ENCODE results near the gene TM9SF1. TPM values are rescaled to one million over a fixed set of nuclear protein-coding genes. Genes with fewer than 3 reads are reported as not detected.

TM9SF1 gene
- total RNA-seq, 1 experiment from 2014 or later, result 41.9 TPM

- Mint-ChIP-seq H3K9me3 (ENCODE audit: unreplicated experiment) (no peaks in the 10 kb centered on the region), H3K4me1 (ENCODE audit: low read depth, unreplicated experiment) (no peaks in the 10 kb centered on the region), H3K27me3 (ENCODE audit: insufficient read depth, unreplicated experiment) (no peaks in the 10 kb centered on the region), H3K27ac (ENCODE audit: unreplicated experiment) (no peak overlapping the region), H3K4me3 (ENCODE audit: unreplicated experiment) (no peak overlapping the region), H3K36me3 (ENCODE audit: insufficient read depth, unreplicated experiment) (peaks cover 44% of the 10 kb centered on the region)
- H3K36me3 ChIP-seq (ENCODE audit: control insufficient read depth, insufficient read depth, low read length), result no peaks in the 10 kb centered on the region; the same call in none of the 2 replicates
- intact Hi-C loops (cut with micrococcal nuclease; ENCODE audit: unreplicated experiment), result no loop called here
- no peaks in the 10 kb centered on the region for H3K27me3 ChIP-seq (replicated peaks; ENCODE audit: control insufficient read depth, insufficient read depth, low read length)
- DNase-seq, result no peak
- ChIA-PET CTCF (no interaction called here), POLR2A (interaction anchor here (0.5 kb wide), 1 partner anchor 44 kb away, joined by 4 read pairs; the partner anchor contains the start of gene PSME1)
- no peaks in the 10 kb centered on the region for H3K4me1 ChIP-seq
- BruUV-seq (replicated peaks), result no TSS peak
- H3K4me3 ChIP-seq (ENCODE audit: low read depth, low read length), result no peak overlapping the region
- H3K9me3 ChIP-seq, result no peaks in the 10 kb centered on the region
- TF ChIP-seq CTCF (IDR thresholded peaks at IDR 0.05; ENCODE audit: insufficient read depth in 1 of 2, low read depth in 1 of 2, low read length in 1 of 2, severe bottlenecking in 1 of 2, unreplicated experiment in 1 of 2), result no peak
Measured at GRCh38 chr14:24179961-24180796, 15.1 kb downstream of the TM9SF1 start.

- Mint-ChIP-seq H3K27me3 (ENCODE audit: insufficient read depth, unreplicated experiment) (no peaks in the 10 kb centered on the region), H3K27ac (ENCODE audit: unreplicated experiment) (no peak overlapping the region), H3K4me1 (ENCODE audit: low read depth, unreplicated experiment) (no peaks in the 10 kb centered on the region), H3K36me3 (ENCODE audit: insufficient read depth, unreplicated experiment) (peaks cover 38% of the 10 kb centered on the region), H3K9me3 (ENCODE audit: unreplicated experiment) (no peaks in the 10 kb centered on the region), H3K4me3 (ENCODE audit: unreplicated experiment) (no peak overlapping the region)
- Histone ChIP-seq H3K36me3 (ENCODE audit: control insufficient read depth, insufficient read depth, low read length) (no peaks in the 10 kb centered on the region; the same call in none of the 2 replicates), H3K4me3 (ENCODE audit: low read depth, low read length) (no peak overlapping the region), H3K27me3 (replicated peaks; ENCODE audit: control insufficient read depth, insufficient read depth, low read length) (no peaks in the 10 kb centered on the region), H3K9me3 (no peaks in the 10 kb centered on the region), H3K4me1 (no peaks in the 10 kb centered on the region)
- intact Hi-C loops (cut with micrococcal nuclease; ENCODE audit: unreplicated experiment), result no loop called here
- TF ChIP-seq CTCF (IDR thresholded peaks at IDR 0.05; ENCODE audit: insufficient read depth in 1 of 2, low read depth in 1 of 2, low read length in 1 of 2, severe bottlenecking in 1 of 2, unreplicated experiment in 1 of 2), result no peak
- POLR2A ChIA-PET, result interaction anchor here (1.0 kb wide), 1 partner anchor 62 kb away, joined by 4 read pairs; no protein-coding TSS in a partner anchor
- no peak for DNase-seq
- no TSS peak for BruUV-seq (replicated peaks)
- CTCF ChIA-PET, result no interaction called here
Measured at GRCh38 chr14:24179294-24179960, 15.8 kb downstream of the TM9SF1 start.

GRCh38 chr14:24178399-24179178 is 16.7 kb downstream of the TM9SF1 start:
- Mint-ChIP-seq H3K27me3 (ENCODE audit: insufficient read depth, unreplicated experiment) (no peaks in the 10 kb centered on the region), H3K27ac (ENCODE audit: unreplicated experiment) (no peak overlapping the region), H3K36me3 (ENCODE audit: insufficient read depth, unreplicated experiment) (peaks cover 38% of the 10 kb centered on the region), H3K4me3 (ENCODE audit: unreplicated experiment) (no peak overlapping the region), H3K9me3 (ENCODE audit: unreplicated experiment) (no peaks in the 10 kb centered on the region), H3K4me1 (ENCODE audit: low read depth, unreplicated experiment) (no peaks in the 10 kb centered on the region)
- no peak for DNase-seq
- H3K27me3 ChIP-seq (replicated peaks; ENCODE audit: control insufficient read depth, insufficient read depth, low read length), result no peaks in the 10 kb centered on the region
- H3K4me3 ChIP-seq (ENCODE audit: low read depth, low read length), result no peak overlapping the region
- ChIA-PET POLR2A (interaction anchor here (1.0 kb wide), 1 partner anchor 63 kb away, joined by 4 read pairs; no protein-coding TSS in a partner anchor), CTCF (no interaction called here)
- no peaks in the 10 kb centered on the region for H3K9me3 ChIP-seq
- TF ChIP-seq CTCF (IDR thresholded peaks at IDR 0.05; ENCODE audit: insufficient read depth in 1 of 2, low read depth in 1 of 2, low read length in 1 of 2, severe bottlenecking in 1 of 2, unreplicated experiment in 1 of 2), result no peak
- no peaks in the 10 kb centered on the region for H3K4me1 ChIP-seq
- H3K36me3 ChIP-seq (ENCODE audit: control insufficient read depth, insufficient read depth, low read length), result no peaks in the 10 kb centered on the region; the same call in none of the 2 replicates
- no TSS peak for BruUV-seq (replicated peaks)
- intact Hi-C loops (cut with micrococcal nuclease; ENCODE audit: unreplicated experiment), result no loop called here

Measured in Caco-2 (cell line).